ENCODE measurements around the gene OR9A2. TPM values are rescaled to one million over a fixed set of nuclear protein-coding genes. Genes with fewer than 3 reads are reported as not detected.

OR9A2 gene
- total RNA-seq, 1 experiment from 2014 or later: not detected

DNA sequence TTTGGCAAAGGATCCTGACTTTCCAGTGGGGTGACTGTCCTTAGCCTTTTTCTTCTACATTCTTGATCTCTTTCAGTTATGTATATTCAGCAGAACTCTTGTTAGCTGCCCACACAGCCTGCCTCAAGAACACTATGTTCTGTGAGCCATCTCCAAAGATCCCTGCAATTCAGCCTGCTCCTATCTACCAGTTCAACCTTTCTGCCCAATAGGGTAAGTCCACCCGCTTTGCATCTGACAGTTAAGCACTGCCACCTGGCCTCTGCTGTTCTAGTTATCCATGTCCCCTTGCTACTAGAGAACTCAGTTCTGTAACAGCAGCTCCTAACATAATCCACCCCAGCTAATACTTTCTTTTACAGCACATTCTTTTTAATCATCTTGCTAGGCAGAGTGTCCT is 13.5 kb downstream of the OR9A2 start:
- CTCF ChIA-PET: interaction anchor here (18.9 kb wide), 1 partner anchor 202 kb away, joined by 331 read pairs; no protein-coding TSS in a partner anchor
- Histone ChIP-seq H3K4me1 (ENCODE audit: control insufficient read depth in 1 of 2, insufficient read depth in 2 of 2, low read length in 2 of 2) (peaks cover 0 to 6% of the 10 kb centered on the region in 2 experiments; a peak in 1 of 4 replicates), H3K9me3 (ENCODE audit: control insufficient read depth in 1 of 2, insufficient read depth in 1 of 2, low read depth in 1 of 2, low read length in 2 of 2) (no peaks in the 10 kb centered on the region), H2AFZ (ENCODE audit: low read depth, low read length, poor library complexity, severe bottlenecking) (no peak overlapping the region), H3K9ac (ENCODE audit: low read length) (no peak overlapping the region), H4K20me1 (ENCODE audit: insufficient read depth) (no peaks in the 10 kb centered on the region), H3K9me2 (ENCODE audit: insufficient read depth) (no peaks in the 10 kb centered on the region), H3K36me3 (ENCODE audit: control insufficient read depth in 1 of 2, insufficient read depth in 2 of 2, low read length in 2 of 2) (no peaks in the 10 kb centered on the region), H3K79me2 (ENCODE audit: insufficient read depth, low read length) (no peaks in the 10 kb centered on the region), H3K4me2 (ENCODE audit: low read length) (no peak overlapping the region), H3K27ac (ENCODE audit: low read depth, low read length) (no peak overlapping the region), H3K4me3 (replicated peaks in 1 of 2; ENCODE audit: low read depth in 1 of 2, low read length in 2 of 2) (no peak overlapping the region), H3K27me3 (ENCODE audit: insufficient read depth, low read length) (no peaks in the 10 kb centered on the region)
- intact Hi-C loops (cut with micrococcal nuclease): no loop called here
- RAD21 ChIA-PET (ENCODE audit: low non-redundant PET in 1 of 2, low total read pairs in 2 of 2, uncharacterized antibody in 2 of 2, unreplicated experiment in 2 of 2): no interaction called here
- no peak for ATAC-seq
- no peak for DNase-seq (ENCODE audit: low read depth, low spot score)
- TF ChIP-seq REST (IDR thresholded peaks at IDR 0.05; ENCODE audit: low read depth) (no peak), EZH2phosphoT487 (IDR thresholded peaks at IDR 0.05; ENCODE audit: borderline replicate concordance) (no peak), ELF1 (IDR thresholded peaks at IDR 0.05; ENCODE audit: borderline replicate concordance, low read depth) (no peak), CBX3 (IDR thresholded peaks at IDR 0.05; ENCODE audit: low read depth) (no peak), JUND (IDR thresholded peaks at IDR 0.05) (no peak), ZFX (IDR thresholded peaks at IDR 0.05) (no peak), YY1 (IDR thresholded peaks at IDR 0.05; ENCODE audit: extremely low read depth, insufficient replicate concordance, low read depth, low read length) (no peak), MAX (IDR thresholded peaks at IDR 0.05) (no peak), POLR2A (IDR thresholded peaks at IDR 0.05; ENCODE audit: borderline replicate concordance, extremely low read depth, insufficient read depth, insufficient read length) (no peak), RAD21 (IDR thresholded peaks at IDR 0.05; ENCODE audit: low read depth) (no peak), SP1 (IDR thresholded peaks at IDR 0.05; ENCODE audit: low read depth) (no peak), CEBPB (IDR thresholded peaks at IDR 0.05; ENCODE audit: low read depth) (no peak), EZH2 (IDR thresholded peaks at IDR 0.05) (no peak), TCF7L2 (IDR thresholded peaks at IDR 0.05; ENCODE audit: borderline replicate concordance, extremely low read depth, insufficient read depth, insufficient read length) (no peak), SIN3A (IDR thresholded peaks at IDR 0.05; ENCODE audit: low read depth) (no peak), ZNF274 (IDR thresholded peaks at IDR 0.05; ENCODE audit: low read depth, low read length) (no peak)
- POLR2A ChIA-PET: no interaction called here
- no TSS peak for BruUV-seq (replicated peaks)
